ENCODE measurements around the gene NOSTRIN. TPM values are rescaled to one million over a fixed set of nuclear protein-coding genes. Genes with fewer than 3 reads are reported as not detected.
"Not testable (repeated sequence)": the region's sequence is repeated elsewhere in the genome, so short reads cannot be mapped to it uniquely, and the experiment has no call there.

NOSTRIN gene
- total and polyA plus RNA-seq, 2 experiments from 2014 or later, result 0.92 to 2.9 TPM

- H3K36me3 ChIP-seq, result no peaks in the 10 kb centered on the region
- H3K27ac ChIP-seq, result no peak overlapping the region
Measured at GRCh38 chr2:168852481-168852880, 50.0 kb downstream of the NOSTRIN start.

GRCh38 chr2:168853471-168853870, 51.0 kb downstream of the NOSTRIN start:
- Histone ChIP-seq H3K27ac (no peak overlapping the region), H3K9me3 (ENCODE audit: low read depth) (no peaks in the 10 kb centered on the region), H3K27me3 (no peaks in the 10 kb centered on the region), H3K36me3 (no peaks in the 10 kb centered on the region), H3K4me3 (no peak overlapping the region), H3K4me1 (ENCODE audit: low read depth) (peaks cover 8% of the 10 kb centered on the region)
- no peak for DNase-seq (ENCODE audit: low read depth in 1 of 2, low spot score in 1 of 2)
- no peak for TF ChIP-seq CTCF (IDR thresholded peaks at IDR 0.05; ENCODE audit: low read depth, low read length)

More at GRCh38 chr2:168852481-168852880, 50.0 kb downstream of the NOSTRIN start:
- Histone ChIP-seq H3K27me3 (no peaks in the 10 kb centered on the region), H3K4me3 (no peak overlapping the region), H3K9me3 (ENCODE audit: low read depth) (no peaks in the 10 kb centered on the region), H3K4me1 (ENCODE audit: low read depth) (peaks cover 8% of the 10 kb centered on the region)
- TF ChIP-seq CTCF (IDR thresholded peaks at IDR 0.05; ENCODE audit: low read depth, low read length), result no peak
- DNase-seq (ENCODE audit: low read depth in 1 of 2, low spot score in 1 of 2), result no peak

- no peak for DNase-seq (ENCODE audit: low read depth in 1 of 2, low spot score in 1 of 2)
- Histone ChIP-seq H3K27ac (no peak overlapping the region), H3K36me3 (no peaks in the 10 kb centered on the region), H3K4me1 (ENCODE audit: low read depth) (peaks cover 8% of the 10 kb centered on the region), H3K27me3 (no peaks in the 10 kb centered on the region), H3K9me3 (ENCODE audit: low read depth) (no peaks in the 10 kb centered on the region), H3K4me3 (no peak overlapping the region)
- no peak for TF ChIP-seq CTCF (IDR thresholded peaks at IDR 0.05; ENCODE audit: low read depth, low read length)
Measured at GRCh38 chr2:168854651-168855050, 52.2 kb downstream of the NOSTRIN start.

- Histone ChIP-seq H3K9me3 (ENCODE audit: low read depth) (no peaks in the 10 kb centered on the region), H3K36me3 (no peaks in the 10 kb centered on the region), H3K4me1 (ENCODE audit: low read depth) (peaks cover 12% of the 10 kb centered on the region), H3K27ac (no peak overlapping the region), H3K4me3 (no peak overlapping the region), H3K27me3 (no peaks in the 10 kb centered on the region)
- TF ChIP-seq CTCF (IDR thresholded peaks at IDR 0.05; ENCODE audit: low read depth, low read length), result no peak
- DNase-seq (ENCODE audit: low read depth in 1 of 2, low spot score in 1 of 2), result no peak
Measured at GRCh38 chr2:168855601-168856000, 53.2 kb downstream of the NOSTRIN start.

GRCh38 chr2:168858146-168858545, 55.7 kb downstream of the NOSTRIN start:
- H3K27me3 ChIP-seq, result no peaks in the 10 kb centered on the region
- H3K4me3 ChIP-seq, result no peak overlapping the region
- H3K36me3 ChIP-seq, result no peaks in the 10 kb centered on the region
- H3K27ac ChIP-seq, result no peak overlapping the region
- H3K4me1 ChIP-seq (ENCODE audit: low read depth), result peaks cover 12% of the 10 kb centered on the region
- H3K9me3 ChIP-seq (ENCODE audit: low read depth), result no peaks in the 10 kb centered on the region
- DNase-seq (ENCODE audit: low read depth in 1 of 2, low spot score in 1 of 2), result no peak
- TF ChIP-seq CTCF (IDR thresholded peaks at IDR 0.05; ENCODE audit: low read depth, low read length), result no peak

- not testable (repeated sequence) for H3K4me1 ChIP-seq (ENCODE audit: low read depth)
Measured at GRCh38 chr2:168867164-168867563, 64.7 kb downstream of the NOSTRIN start.

GRCh38 chr2:168870369-168870768, 67.9 kb downstream of the NOSTRIN start:
- not testable (repeated sequence) for H3K4me3 ChIP-seq; H3K27me3 ChIP-seq; H3K9me3 ChIP-seq (ENCODE audit: low read depth); H3K36me3 ChIP-seq; H3K27ac ChIP-seq; DNase-seq (ENCODE audit: low read depth in 1 of 2, low spot score in 1 of 2); H3K4me1 ChIP-seq (ENCODE audit: low read depth)

More at GRCh38 chr2:168867164-168867563, 64.7 kb downstream of the NOSTRIN start:
- not testable (repeated sequence) for H3K27me3 ChIP-seq; H3K9me3 ChIP-seq (ENCODE audit: low read depth); H3K36me3 ChIP-seq; DNase-seq (ENCODE audit: low read depth in 1 of 2, low spot score in 1 of 2); H3K4me3 ChIP-seq; H3K27ac ChIP-seq

GRCh38 chr2:168870824-168871223, 68.4 kb downstream of the NOSTRIN start:
- not testable (repeated sequence) for H3K36me3 ChIP-seq; H3K27ac ChIP-seq; DNase-seq (ENCODE audit: low read depth in 1 of 2, low spot score in 1 of 2); H3K9me3 ChIP-seq (ENCODE audit: low read depth); H3K4me1 ChIP-seq (ENCODE audit: low read depth); H3K4me3 ChIP-seq; H3K27me3 ChIP-seq

Measured in cardiac muscle cell (in vitro differentiated cells and primary cell).